ENCODE measurements around the gene PRR5L.
A peak's percentile ranks its signal among the peaks of the same experiment; 100 is the strongest.

Gene PRR5L

GRCh38 chr11:36350137-36350513 is 54.0 kb downstream of the PRR5L start:
- no peak overlapping the region for H3K4me3 ChIP-seq (ENCODE audit: low read depth, low read length)
- CTCF ChIA-PET: interaction anchor here (1.6 kb wide), 1 partner anchor 28 kb away, joined by 6 read pairs; no protein-coding TSS in a partner anchor
- H3K9me3 ChIP-seq (ENCODE audit: control insufficient read depth, insufficient read depth, low read depth, low read length): no peaks in the 10 kb centered on the region
- no peak for TF ChIP-seq RBAK (tag by site-specific recombination; IDR thresholded peaks at IDR 0.05)
- no peak for TF ChIP-seq ZNF335 (tag by site-specific recombination; conservative IDR thresholded peaks at IDR 0.05)
- peak; percentile 97 for TF ChIP-seq EGR2 (tag by site-specific recombination; IDR thresholded peaks at IDR 0.05; ENCODE audit: low read depth)
- TF ChIP-seq ZNF391 (tag by site-specific recombination; IDR thresholded peaks at IDR 0.05; ENCODE audit: borderline replicate concordance, low read depth): no peak
- TF ChIP-seq ZFHX2 (tag by site-specific recombination; conservative IDR thresholded peaks at IDR 0.05): peak; percentile 98
- H3K27ac ChIP-seq (ENCODE audit: extremely low read depth, low read depth, low read length): no peak overlapping the region
- H3K4me1 ChIP-seq (ENCODE audit: control insufficient read depth, insufficient read depth, low read length): no peaks in the 10 kb centered on the region
- POLR2A ChIA-PET: interaction anchor here (0.7 kb wide), 1 partner anchor 14 kb away, joined by 5 read pairs; no protein-coding TSS in a partner anchor
- no peaks in the 10 kb centered on the region for H3K36me3 ChIP-seq (ENCODE audit: control insufficient read depth in 2 of 2, insufficient read depth in 1 of 2, low read length in 2 of 2)

- no peaks in the 10 kb centered on the region for H3K4me1 ChIP-seq (ENCODE audit: control insufficient read depth, insufficient read depth, low read length)
- POLR2A ChIA-PET: no interaction called here
- no peak for TF ChIP-seq ZNF280D (tag by site-specific recombination; IDR thresholded peaks at IDR 0.05)
- no peak for TF ChIP-seq ZNF423 (tag by site-specific recombination; IDR thresholded peaks at IDR 0.05)
- CTCF ChIA-PET: interaction anchor here (0.6 to 1.5 kb wide), 7 partner anchors 9 to 257 kb away, joined by 3 to 6 read pairs (median 3); no protein-coding TSS in a partner anchor
- no peaks in the 10 kb centered on the region for H3K9me3 ChIP-seq (ENCODE audit: control insufficient read depth, insufficient read depth, low read depth, low read length)
- H3K36me3 ChIP-seq (ENCODE audit: control insufficient read depth in 2 of 2, insufficient read depth in 1 of 2, low read length in 2 of 2): no peaks in the 10 kb centered on the region
- no peak overlapping the region for H3K4me3 ChIP-seq (ENCODE audit: low read depth, low read length)
- no peak overlapping the region for H3K27ac ChIP-seq (ENCODE audit: extremely low read depth, low read depth, low read length)
Observed at GRCh38 chr11:36352922-36353321, 56.8 kb downstream of the PRR5L start.

- TF ChIP-seq ZNF133 (tag by site-specific recombination; IDR thresholded peaks at IDR 0.05) (no peak), ZNF664 (tag by site-specific recombination; IDR thresholded peaks at IDR 0.05) (no peak), ZNF610 (tag by site-specific recombination; IDR thresholded peaks at IDR 0.05; ENCODE audit: borderline replicate concordance) (no peak), ZBTB7A (tag by site-specific recombination; IDR thresholded peaks at IDR 0.05; ENCODE audit: low read depth) (no peak), ZNF223 (tag by site-specific recombination; IDR thresholded peaks at IDR 0.05) (no peak), PATZ1 (tag by site-specific recombination; IDR thresholded peaks at IDR 0.05) (no peak), ZNF121 (tag by site-specific recombination; IDR thresholded peaks at IDR 0.05) (no peak), ZNF501 (tag by site-specific recombination; IDR thresholded peaks at IDR 0.05) (no peak)
- CTCF ChIA-PET: interaction anchor here (0.9 to 1.8 kb wide), 4 partner anchors 10 to 392 kb away, joined by 3 to 6 read pairs (median 5); no protein-coding TSS in a partner anchor
- no peak overlapping the region for H3K4me3 ChIP-seq (ENCODE audit: low read depth, low read length)
- H3K27ac ChIP-seq (ENCODE audit: extremely low read depth, low read depth, low read length): no peak overlapping the region
- POLR2A ChIA-PET: no interaction called here
- H3K9me3 ChIP-seq (ENCODE audit: control insufficient read depth, insufficient read depth, low read depth, low read length): no peaks in the 10 kb centered on the region
- no peaks in the 10 kb centered on the region for H3K4me1 ChIP-seq (ENCODE audit: control insufficient read depth, insufficient read depth, low read length)
- H3K36me3 ChIP-seq (ENCODE audit: control insufficient read depth in 2 of 2, insufficient read depth in 1 of 2, low read length in 2 of 2): no peaks in the 10 kb centered on the region
Observed at GRCh38 chr11:36354221-36355003, 58.3 kb downstream of the PRR5L start.

Data from HEK293 (cell line).